HCT116 (cell line): Measurements from ENCODE around the gene MLLT6.

Experiments used
- CTCF ChIP-seq, 3 experiments: fragments of 200-600 bp in 1 of 3; sonication (generic) in 1 of 3; IDR thresholded peaks in 2 of 3; conservative IDR thresholded peaks in 1 of 3; 2 replicates each; pipeline ENCODE4 v1.5.1; 2012 to 2017; ENCODE audit warnings: low read depth in 2 of 3, low read length in 2 of 3, antibody characterized with exemption in 1 of 3, borderline replicate concordance in 1 of 3, control low read depth in 1 of 3, mild to moderate bottlenecking in 1 of 3, mixed read lengths in 1 of 3, mixed run types in 1 of 3, moderate library complexity in 1 of 3; ENCODE audit not compliant: insufficient read depth in 1 of 3
- JUND ChIP-seq: IDR thresholded peaks from 2 replicates; pipeline ENCODE4 v1.6.1; 2012
- POLR2A ChIP-seq: IDR thresholded peaks from 2 replicates; pipeline ENCODE4 v1.7.0; 2011; ENCODE audit warnings: borderline replicate concordance; ENCODE audit not compliant: insufficient read depth, insufficient read length; ENCODE audit errors: extremely low read depth
- RAD21 ChIP-seq: IDR thresholded peaks from 2 replicates; pipeline ENCODE4 v1.6.1; 2012; ENCODE audit warnings: low read depth, mild to moderate bottlenecking
- ZBTB33 ChIP-seq: IDR thresholded peaks from 2 replicates; pipeline ENCODE4 v1.6.1; 2011; ENCODE audit warnings: mild to moderate bottlenecking, low read length, moderate library complexity; ENCODE audit not compliant: insufficient replicate concordance; ENCODE audit errors: extremely low read depth

GRCh38 chr17:38701504-38702165 is 3.4 kb upstream of the MLLT6 start:
- TF ChIP-seq POLR2A (no peak), RAD21 (no peak), ZBTB33 (no peak), CTCF (IDR thresholded peaks at IDR 0.05 in 2 of 3, conservative IDR thresholded peaks at IDR 0.05 in 1 of 3; ENCODE audit: borderline replicate concordance in 1 of 3, insufficient read depth in 1 of 3, low read depth in 2 of 3, low read length in 2 of 3) (no peak), JUND (no peak)
